A673 (cell line): Measurements from ENCODE around the gene CCDC9. TPM values are rescaled to one million over a fixed set of nuclear protein-coding genes. Genes with fewer than 3 reads are reported as not detected.

Experiments
- BruUV-seq: library from RNA; stranded (reverse); fragments of 400-500 nt; replicated peaks from 2 replicates; lab custom pipeline; 2021; lab: Mats Ljungman, UMichigan
- CTCF ChIA-PET: fragments of 300-600 bp; sonication (Branson Sonifier 250); formaldehyde crosslinking; loops from one replicate; lab custom pipeline; 2022; ENCODE audit warnings: antibody characterized with exemption; lab: Charles Lee
- POLR2A ChIA-PET: fragments of 300-600 bp; sonication (Branson Sonifier 250); formaldehyde crosslinking; loops from one replicate; lab custom pipeline; 2022; ENCODE audit warnings: antibody characterized with exemption; ENCODE audit not compliant: low non-redundant PET; lab: Charles Lee
- DNase-seq: peaks from one replicate; pipeline ENCODE4 v3.0.0-alpha.2; 2015; ENCODE audit warnings: low spot score
- H3K27ac ChIP-seq: fragments of 200-600 bp; sonication (generic); 2 replicates; pipeline ENCODE4 v1.5.1; 2016; ENCODE audit warnings: mixed run types, low read depth, mild to moderate bottlenecking, mixed read lengths, antibody characterized with exemption, low read length; ENCODE audit not compliant: poor library complexity, severe bottlenecking
- H3K27me3 ChIP-seq: fragments of 200-600 bp; sonication (generic); replicated peaks from 2 replicates; pipeline ENCODE4 v1.6.1; 2017; ENCODE audit warnings: mixed run types, low read depth, mild to moderate bottlenecking, mixed read lengths, antibody characterized with exemption, low read length; ENCODE audit not compliant: insufficient read depth, poor library complexity
- H3K36me3 ChIP-seq: fragments of 200-600 bp; sonication (generic); 2 replicates; pipeline ENCODE4 v1.6.1; 2016; ENCODE audit warnings: mixed run types, mild to moderate bottlenecking, mixed read lengths, antibody characterized with exemption, low read length; ENCODE audit not compliant: insufficient read depth, poor library complexity, severe bottlenecking
- H3K4me1 ChIP-seq: fragments of 200-600 bp; sonication (generic); 2 replicates; pipeline ENCODE4 v1.6.1; 2017; ENCODE audit warnings: mixed run types, mild to moderate bottlenecking, mixed read lengths, antibody characterized with exemption, low read length; ENCODE audit not compliant: insufficient read depth, poor library complexity, severe bottlenecking
- H3K4me3 ChIP-seq: fragments of 200-600 bp; sonication (generic); 2 replicates; pipeline ENCODE4 v1.5.1; 2016; ENCODE audit warnings: low read depth, mixed run types, mild to moderate bottlenecking, mixed read lengths, low read length; ENCODE audit not compliant: poor library complexity, severe bottlenecking
- H3K9me3 ChIP-seq: fragments of 200-600 bp; sonication (generic); 2 replicates; pipeline ENCODE4 v1.6.1; 2016; ENCODE audit warnings: mixed run types, low read depth, mild to moderate bottlenecking, mixed read lengths, antibody characterized with exemption, low read length; ENCODE audit not compliant: poor library complexity, severe bottlenecking
- CTCF ChIP-seq: fragments of 300-800, 200-600 bp; sonication (generic); conservative IDR thresholded peaks from 2 replicates; pipeline ENCODE4 v1.5.1; 2017; ENCODE audit warnings: low read depth, mild to moderate bottlenecking, antibody characterized with exemption, low read length, moderate library complexity, mixed read lengths
- EZH2 ChIP-seq: fragments of 200-600 bp; sonication (generic); IDR thresholded peaks from 2 replicates; pipeline ENCODE4 v1.6.1; 2017; ENCODE audit warnings: borderline replicate concordance, low read depth, mild to moderate bottlenecking, mixed read lengths, antibody characterized with exemption, low read length; ENCODE audit not compliant: poor library complexity, severe bottlenecking
- intact Hi-C: fragments of 100-400 bp; cut with micrococcal nuclease; formaldehyde crosslinking; loops from one replicate; pipeline ENCODE4 v1.10.0; 2022; ENCODE audit not compliant: unreplicated experiment
- total RNA-seq: library from RNA; stranded (reverse); gene quantifications from 2 replicates; pipeline ENCODE4 v1.2.3, GENCODE V29; 2021

CCDC9 gene
- total RNA-seq, 1 experiment from 2014 or later: 36.4 TPM

- peak; percentile 54 for DNase-seq
- Histone ChIP-seq H3K4me1 (peaks cover 7% of the 10 kb centered on the region), H3K9me3 (no peaks in the 10 kb centered on the region), H3K36me3 (no peaks in the 10 kb centered on the region), H3K4me3 (no peak overlapping the region), H3K27me3 (no peaks in the 10 kb centered on the region), H3K27ac (no peak overlapping the region)
- peak; percentile 63 for TF ChIP-seq CTCF
- TF ChIP-seq EZH2: no peak
- POLR2A ChIA-PET: no interaction called here
- CTCF ChIA-PET: no interaction called here
- intact Hi-C loops: no loop called here
- no TSS peak for BruUV-seq
Measured at GRCh38 chr19:47280183-47280797, 24.0 kb downstream of the CCDC9 start.

- H3K4me1 ChIP-seq: no peaks in the 10 kb centered on the region
- H3K27ac ChIP-seq: no peak overlapping the region
- POLR2A ChIA-PET: no interaction called here
- DNase-seq: no peak
- H3K36me3 ChIP-seq: no peaks in the 10 kb centered on the region
- H3K4me3 ChIP-seq: no peak overlapping the region
- CTCF ChIA-PET: no interaction called here
- H3K9me3 ChIP-seq: no peaks in the 10 kb centered on the region
- TF ChIP-seq EZH2: no peak
- TF ChIP-seq CTCF: no peak
- BruUV-seq: no TSS peak
- intact Hi-C loops: no loop called here
- no peaks in the 10 kb centered on the region for H3K27me3 ChIP-seq
Measured at GRCh38 chr19:47283405-47284059, 27.2 kb downstream of the CCDC9 start.

DNA sequence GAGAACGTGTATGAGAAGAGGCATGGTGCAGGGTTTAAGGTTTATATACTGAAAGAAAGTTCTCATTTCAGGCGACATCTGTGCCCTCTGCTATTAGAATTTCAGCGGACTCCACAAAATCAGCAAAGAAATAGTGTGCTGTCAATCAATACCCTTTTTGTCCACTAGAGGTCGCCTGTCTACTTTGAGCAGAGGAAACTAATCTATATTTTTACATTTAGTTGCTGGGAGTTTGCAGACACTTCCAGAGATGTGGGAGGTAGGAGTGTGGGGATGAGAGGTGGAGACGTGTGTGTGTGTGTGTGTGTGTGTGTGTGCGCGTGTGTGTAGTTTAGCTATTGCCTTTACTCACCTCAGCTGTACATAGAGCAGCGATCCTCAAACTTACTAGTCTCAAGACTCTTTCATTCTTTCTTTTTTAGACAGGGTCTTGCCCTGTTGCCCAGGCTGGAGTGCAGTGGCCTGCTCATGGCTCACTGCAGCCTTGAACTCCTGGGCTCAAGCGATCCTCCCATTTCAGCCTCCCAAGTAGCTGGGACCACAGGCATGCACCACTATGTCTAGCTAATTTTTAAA is 28.1 kb downstream of the CCDC9 start:
- ChIA-PET CTCF (interaction anchor here (0.6 to 0.8 kb wide), 2 partner anchors 106 to 267 kb away, joined by 3 read pairs; no protein-coding TSS in a partner anchor), POLR2A (interaction anchor here (0.6 kb wide), 1 partner anchor 64 kb away, joined by 8 read pairs; the partner anchor contains the start of gene DHX34)
- no peaks in the 10 kb centered on the region for H3K9me3 ChIP-seq
- intact Hi-C loops: no loop called here
- H3K4me3 ChIP-seq: no peak overlapping the region
- no peaks in the 10 kb centered on the region for H3K27me3 ChIP-seq
- peak; percentile 79 for DNase-seq
- H3K4me1 ChIP-seq: peaks cover 5% of the 10 kb centered on the region
- H3K36me3 ChIP-seq: no peaks in the 10 kb centered on the region
- TF ChIP-seq EZH2 (no peak), CTCF (peak; percentile 92)
- no TSS peak for BruUV-seq
- H3K27ac ChIP-seq: no peak overlapping the region
